ACC112 (cell line): Measurements from ENCODE around the gene STEAP2.
"Not testable (repeated sequence)": the region's sequence is repeated elsewhere in the genome, so short reads cannot be mapped to it uniquely, and the experiment has no call there.

Experiments
- H2AFZ ChIP-seq: fragments of 200-600 bp; sonication (generic); one replicate; pipeline ENCODE4 v1.6.0; 2017; ENCODE audit warnings: antibody characterized with exemption, low read length; ENCODE audit not compliant: unreplicated experiment
- H3K27ac ChIP-seq: fragments of 200-600 bp; sonication (generic); 2 replicates; pipeline ENCODE4 v1.5.1; 2014; ENCODE audit warnings: low read depth, mild to moderate bottlenecking, antibody characterized with exemption, low read length, moderate library complexity
- H3K27me3 ChIP-seq: fragments of 200-600 bp; sonication (generic); 2 replicates; pipeline ENCODE4 v1.6.1; 2014; ENCODE audit warnings: mild to moderate bottlenecking, antibody characterized with exemption, low read length, moderate library complexity, mixed read lengths; ENCODE audit not compliant: insufficient read depth
- H3K36me3 ChIP-seq: fragments of 200-600 bp; sonication (generic); 2 replicates; pipeline ENCODE4 v1.6.1; 2016; ENCODE audit warnings: mild to moderate bottlenecking, antibody characterized with exemption, low read length, moderate library complexity, mixed read lengths; ENCODE audit not compliant: insufficient read depth
- H3K4me1 ChIP-seq: fragments of 200-600 bp; sonication (generic); one replicate; pipeline ENCODE4 v1.6.1; 2016; ENCODE audit warnings: low read length, mixed read lengths; ENCODE audit not compliant: insufficient read depth, unreplicated experiment, control insufficient read depth
- H3K4me3 ChIP-seq: fragments of 200-600 bp; sonication (generic); 2 replicates; pipeline ENCODE4 v1.5.1; 2014; ENCODE audit warnings: mild to moderate bottlenecking, low read depth, low read length
- H3K79me2 ChIP-seq: fragments of 200-600 bp; sonication (generic); one replicate; pipeline ENCODE4 v1.6.0; 2016; ENCODE audit warnings: low read length; ENCODE audit not compliant: control insufficient read depth, unreplicated experiment, insufficient read depth

STEAP2 gene

DNA sequence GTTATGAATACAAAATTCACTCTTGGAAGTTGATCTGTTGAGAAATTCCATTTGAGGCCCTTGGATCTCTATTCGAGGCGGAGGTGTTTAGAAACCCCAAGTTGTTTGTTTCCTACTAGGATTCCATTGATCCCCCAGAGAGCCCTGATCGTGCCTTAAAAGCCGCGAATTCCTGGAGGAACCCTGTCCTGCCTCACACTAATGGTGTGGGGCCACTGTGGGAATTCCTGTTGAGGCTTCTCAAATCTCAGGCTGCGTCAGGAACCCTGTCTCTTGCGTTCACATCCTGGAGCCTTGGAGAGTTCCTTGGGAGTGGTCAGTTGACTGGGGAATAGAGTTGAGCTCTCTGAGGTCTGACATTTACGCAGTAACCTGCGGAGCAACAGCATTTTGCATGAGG, 34.6 kb downstream of the STEAP2 start:
- H3K36me3 ChIP-seq: no peaks in the 10 kb centered on the region
- no peaks in the 10 kb centered on the region for H3K79me2 ChIP-seq
- peak overlapping the region; percentile 65 for H2AFZ ChIP-seq
- H3K4me1 ChIP-seq: peaks cover 24% of the 10 kb centered on the region
- H3K4me3 ChIP-seq: peak overlapping the region; percentile 80
- no peaks in the 10 kb centered on the region for H3K27me3 ChIP-seq
- peak overlapping the region; percentile 44; the same call in 1 of the 2 replicates for H3K27ac ChIP-seq

DNA sequence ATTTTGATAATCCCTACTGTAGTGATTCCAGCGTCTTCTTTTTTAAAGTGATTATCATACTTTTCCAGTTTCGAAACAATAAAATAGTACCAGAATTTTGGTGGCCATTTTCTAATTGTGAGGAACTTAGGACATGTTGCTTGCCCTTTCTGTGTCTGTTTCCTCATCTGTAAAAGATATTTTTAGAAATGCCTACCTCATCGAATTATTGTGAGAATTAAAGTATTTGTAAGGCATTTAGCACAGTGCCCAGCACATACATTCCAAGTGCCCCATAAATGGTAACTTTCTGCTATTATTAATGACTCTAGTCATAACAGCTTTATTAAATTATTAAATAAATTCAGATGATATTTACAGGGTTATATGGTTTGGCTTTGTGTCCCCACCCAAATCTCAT, 37.2 kb downstream of the STEAP2 start:
- Histone ChIP-seq H2AFZ (no peak overlapping the region), H3K36me3 (no peaks in the 10 kb centered on the region), H3K4me3 (no peak overlapping the region), H3K4me1 (peaks cover 28% of the 10 kb centered on the region), H3K27ac (no peak overlapping the region), H3K27me3 (no peaks in the 10 kb centered on the region), H3K79me2 (no peaks in the 10 kb centered on the region)

DNA sequence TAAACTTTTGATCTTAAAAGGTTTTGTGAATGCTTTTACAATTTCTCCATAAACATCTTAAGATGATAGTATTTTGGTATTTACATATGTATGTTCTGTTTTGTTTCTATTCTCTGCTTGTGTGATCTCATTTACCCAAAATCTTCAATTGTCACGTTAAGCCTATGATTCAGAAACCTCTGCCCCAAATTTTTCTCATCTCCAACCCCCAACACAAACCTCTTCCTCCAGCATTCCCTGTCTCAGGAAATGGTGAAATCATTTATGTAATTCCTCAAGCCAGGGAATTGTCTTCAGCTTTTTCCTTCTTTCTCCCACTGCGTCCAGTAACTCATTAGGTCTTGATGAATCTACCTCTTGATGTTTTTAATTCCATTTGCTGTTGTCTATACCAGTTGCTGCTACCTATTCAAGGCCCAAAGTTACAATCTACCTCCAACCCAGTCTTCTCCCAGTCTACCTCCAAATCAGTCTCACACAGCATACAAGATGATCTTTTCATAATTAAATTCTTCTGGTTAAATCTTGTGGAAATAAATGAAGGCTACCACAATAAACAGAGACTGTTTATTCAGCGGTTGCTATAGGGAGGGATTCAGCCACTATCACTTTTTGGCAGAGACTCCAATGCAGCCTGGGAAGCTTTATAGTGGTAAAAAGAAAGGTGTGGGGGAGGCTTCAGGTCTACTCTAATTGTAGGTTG, 39.2 kb downstream of the STEAP2 start:
- no peaks in the 10 kb centered on the region for H3K27me3 ChIP-seq
- peak overlapping the region; percentile 93 for H3K27ac ChIP-seq
- peak overlapping the region; percentile 33 for H3K4me3 ChIP-seq
- peaks cover 23% of the 10 kb centered on the region for H3K4me1 ChIP-seq
- H3K79me2 ChIP-seq: no peaks in the 10 kb centered on the region
- peak overlapping the region; percentile 55 for H2AFZ ChIP-seq
- H3K36me3 ChIP-seq: no peaks in the 10 kb centered on the region

GRCh38 chr7:90251304-90251635, 39.7 kb downstream of the STEAP2 start:
- Histone ChIP-seq H3K79me2 (no peaks in the 10 kb centered on the region), H3K27me3 (no peaks in the 10 kb centered on the region), H3K27ac (peak overlapping the region; percentile 93), H2AFZ (peak overlapping the region; percentile 55), H3K36me3 (no peaks in the 10 kb centered on the region), H3K4me1 (peaks cover 23% of the 10 kb centered on the region), H3K4me3 (0 out of 2 replicates have a peak overlapping the region, but pooled peaks have one; percentile 33)

DNA sequence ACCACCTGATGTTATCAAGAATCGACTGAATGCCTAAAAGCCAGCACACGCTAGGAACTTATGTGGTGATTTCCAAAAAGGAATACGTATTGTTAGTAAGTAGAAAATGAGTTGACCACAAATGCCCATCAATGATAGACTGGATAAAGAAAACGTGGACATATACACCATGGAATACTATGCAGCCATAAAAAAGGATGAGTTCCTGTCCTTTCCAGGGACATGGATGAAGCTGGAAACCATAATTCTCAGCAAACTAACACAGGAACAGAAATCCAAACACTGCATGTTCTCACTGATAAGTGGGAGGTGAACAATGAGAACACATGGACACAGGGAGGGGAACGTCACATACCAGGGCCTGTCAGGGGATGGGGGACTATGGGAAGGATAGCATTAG, 44.5 kb downstream of the STEAP2 start:
- not testable (repeated sequence) for H3K36me3 ChIP-seq, H3K27me3 ChIP-seq, H2AFZ ChIP-seq, H3K79me2 ChIP-seq, H3K4me3 ChIP-seq, H3K4me1 ChIP-seq, H3K27ac ChIP-seq

DNA sequence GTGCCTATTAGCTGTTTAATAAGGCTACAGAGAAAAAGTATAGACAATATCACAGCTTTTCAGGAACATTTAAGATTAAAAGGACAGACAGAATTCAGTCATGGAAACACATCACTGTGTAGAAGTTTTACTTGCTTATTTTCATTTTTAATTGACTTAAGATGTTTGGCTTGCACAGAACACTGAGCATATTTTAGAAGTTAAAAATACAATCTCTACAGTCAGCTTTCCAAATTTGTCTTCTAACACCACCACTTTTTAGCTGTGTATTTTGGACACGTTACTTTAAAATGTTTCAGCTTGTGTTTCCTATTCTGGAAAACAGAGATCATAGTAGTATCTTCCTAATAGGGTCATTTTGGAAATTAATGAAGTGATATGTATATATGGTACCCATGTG, 45.2 kb downstream of the STEAP2 start:
- no peaks in the 10 kb centered on the region for H3K79me2 ChIP-seq
- no peak overlapping the region for H3K27ac ChIP-seq
- no peaks in the 10 kb centered on the region for H3K27me3 ChIP-seq
- no peaks in the 10 kb centered on the region for H3K36me3 ChIP-seq
- no peak overlapping the region for H3K4me3 ChIP-seq
- no peaks in the 10 kb centered on the region for H3K4me1 ChIP-seq
- H2AFZ ChIP-seq: no peak overlapping the region

DNA sequence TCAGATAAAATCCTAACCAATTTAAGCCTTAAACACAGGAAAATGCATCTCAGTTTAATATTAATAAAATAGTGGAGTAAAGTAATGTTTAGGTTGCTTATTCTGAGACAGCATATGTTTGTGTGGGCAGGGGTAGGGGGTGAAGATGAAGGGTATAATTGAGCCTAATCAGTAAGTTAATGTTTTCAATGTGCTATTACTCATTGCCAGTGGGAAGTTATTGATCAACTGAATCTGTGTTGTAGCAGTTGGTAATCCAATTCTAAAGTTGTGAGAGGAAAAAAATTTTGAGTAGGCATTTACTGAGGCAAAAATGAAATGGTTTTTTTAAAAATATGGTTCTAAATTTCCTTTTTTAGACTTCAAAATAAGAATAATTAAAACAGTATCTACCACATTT, 49.9 kb downstream of the STEAP2 start:
- H3K27ac ChIP-seq: no peak overlapping the region
- H3K4me1 ChIP-seq: peaks cover 14% of the 10 kb centered on the region
- H3K27me3 ChIP-seq: no peaks in the 10 kb centered on the region
- no peak overlapping the region for H3K4me3 ChIP-seq
- H3K36me3 ChIP-seq: no peaks in the 10 kb centered on the region
- H2AFZ ChIP-seq: no peak overlapping the region
- H3K79me2 ChIP-seq: no peaks in the 10 kb centered on the region

- Histone ChIP-seq H3K4me1 (peaks cover 21% of the 10 kb centered on the region), H3K27ac (no peak overlapping the region), H3K79me2 (no peaks in the 10 kb centered on the region)
Observed at GRCh38 chr7:90262438-90262837, 50.9 kb downstream of the STEAP2 start.

GRCh38 chr7:90266808-90267207, 55.3 kb downstream of the STEAP2 start:
- peaks cover 48% of the 10 kb centered on the region for H3K4me1 ChIP-seq
- peak overlapping the region; percentile 84 for H3K27ac ChIP-seq
- no peaks in the 10 kb centered on the region for H3K79me2 ChIP-seq
- H2AFZ ChIP-seq: peak overlapping the region; percentile 34
- no peaks in the 10 kb centered on the region for H3K27me3 ChIP-seq
- no peaks in the 10 kb centered on the region for H3K36me3 ChIP-seq
- peak overlapping the region; percentile 46 for H3K4me3 ChIP-seq

More at GRCh38 chr7:90262438-90262837, 50.9 kb downstream of the STEAP2 start:
- Histone ChIP-seq H3K4me3 (no peak overlapping the region), H3K27me3 (no peaks in the 10 kb centered on the region), H3K36me3 (no peaks in the 10 kb centered on the region), H2AFZ (no peak overlapping the region)

DNA sequence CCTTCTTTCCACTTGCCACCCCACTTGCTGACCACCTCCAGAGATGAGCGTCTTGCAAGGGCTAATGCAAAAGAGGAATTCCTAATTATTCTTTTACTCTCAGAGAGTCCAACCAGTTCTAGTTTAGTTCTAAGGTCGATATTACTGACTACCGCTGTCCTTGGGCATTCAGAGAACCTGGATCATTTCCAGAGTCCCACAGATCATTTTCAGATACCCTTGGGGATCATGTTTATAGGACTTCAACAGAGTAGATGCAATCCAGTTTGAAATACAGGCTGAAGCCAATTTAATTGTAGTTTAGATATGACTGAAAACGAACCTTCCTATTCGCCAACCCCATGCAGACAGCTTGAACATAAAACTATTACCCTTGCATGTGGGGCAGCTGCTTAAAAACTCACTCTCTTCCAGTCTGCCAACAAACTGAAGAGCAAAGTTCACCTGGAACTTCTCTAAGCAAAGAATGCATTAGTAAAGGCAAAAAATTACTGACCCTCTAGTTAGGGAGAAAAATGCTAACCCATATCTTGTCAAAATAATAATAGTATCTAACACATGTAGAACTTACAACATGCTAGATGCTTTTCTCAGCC, 55.8 kb downstream of the STEAP2 start:
- H3K27me3 ChIP-seq: no peaks in the 10 kb centered on the region
- peaks cover 54% of the 10 kb centered on the region for H3K4me1 ChIP-seq
- H3K4me3 ChIP-seq: peak overlapping the region; percentile 46
- H3K36me3 ChIP-seq: no peaks in the 10 kb centered on the region
- H3K79me2 ChIP-seq: no peaks in the 10 kb centered on the region
- peak overlapping the region; percentile 34 for H2AFZ ChIP-seq
- peak overlapping the region; percentile 84 for H3K27ac ChIP-seq

- H2AFZ ChIP-seq: no peak overlapping the region
- no peaks in the 10 kb centered on the region for H3K36me3 ChIP-seq
- H3K4me3 ChIP-seq: no peak overlapping the region
- no peaks in the 10 kb centered on the region for H3K27me3 ChIP-seq
- no peak overlapping the region for H3K27ac ChIP-seq
- H3K79me2 ChIP-seq: no peaks in the 10 kb centered on the region
- peaks cover 57% of the 10 kb centered on the region for H3K4me1 ChIP-seq
Observed at GRCh38 chr7:90269163-90269562, 57.6 kb downstream of the STEAP2 start.
